NCI-H446 treated with DMSO at 0.1 percent for 48 hours (cell line): Measurements from ENCODE around the gene MPZL2.
A peak's percentile ranks its signal among the peaks of the same experiment; 100 is the strongest.

Experiments used
- DNase-seq: peaks from one replicate; lab custom pipeline; 2025; lab: John Stamatoyannopoulos, UW

MPZL2 gene

DNA sequence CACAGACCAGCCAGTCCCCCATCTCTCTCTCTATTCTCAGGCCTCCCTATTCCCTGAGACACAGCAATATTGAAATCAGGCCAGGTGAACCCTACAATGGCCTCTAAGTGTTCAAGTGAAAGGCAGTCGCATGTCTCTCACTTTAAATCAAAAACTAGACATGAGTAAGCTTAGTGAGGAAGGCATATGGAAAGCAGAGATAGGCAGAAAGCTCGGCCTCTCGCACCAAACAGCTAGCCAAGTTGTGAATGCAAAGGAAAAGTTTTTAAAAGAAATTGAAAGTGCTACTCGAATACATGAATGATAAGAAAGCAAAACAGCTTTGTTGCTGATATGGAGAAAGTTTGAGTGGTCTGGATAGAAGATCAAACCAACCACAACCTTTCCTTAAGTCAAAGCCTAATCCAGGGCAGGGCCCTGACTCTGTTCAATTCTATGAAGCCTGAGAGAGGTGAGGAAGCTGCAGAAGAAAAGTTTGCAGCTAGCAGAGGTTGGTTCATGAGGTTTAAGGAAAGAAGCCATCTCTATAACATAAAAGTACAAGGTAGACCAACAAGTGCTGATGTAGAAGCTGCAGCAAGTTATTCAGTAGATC, 19.8 kb upstream of the MPZL2 start:
- no peak for DNase-seq

DNA sequence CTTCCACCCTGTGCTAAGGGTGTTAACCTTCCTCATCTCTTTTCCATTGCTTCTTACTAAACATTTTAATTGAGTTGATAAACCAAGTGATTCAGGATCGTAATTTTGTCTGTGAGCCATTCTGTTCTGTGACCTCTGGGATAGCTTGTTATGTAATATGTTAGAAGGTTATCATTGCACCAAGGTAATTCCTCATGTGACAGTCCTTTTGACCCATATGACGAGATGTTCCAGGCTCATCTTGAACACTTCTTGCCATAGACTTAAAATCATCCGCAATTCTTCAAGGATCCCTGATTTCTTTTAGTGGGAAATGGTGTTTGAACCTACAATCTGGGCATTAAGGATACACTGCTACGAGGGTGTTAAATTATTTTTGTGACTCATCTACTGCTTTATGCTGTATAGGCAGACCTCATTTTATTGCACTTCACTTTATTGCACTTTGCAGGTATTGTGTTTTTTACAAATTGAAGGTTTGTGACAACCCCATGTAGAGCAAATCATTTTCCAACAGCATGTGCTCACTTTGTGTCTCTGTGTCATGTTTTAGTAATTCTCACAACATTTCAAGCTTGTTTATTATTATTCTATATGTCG, 19.0 kb upstream of the MPZL2 start:
- DNase-seq = no peak

DNA sequence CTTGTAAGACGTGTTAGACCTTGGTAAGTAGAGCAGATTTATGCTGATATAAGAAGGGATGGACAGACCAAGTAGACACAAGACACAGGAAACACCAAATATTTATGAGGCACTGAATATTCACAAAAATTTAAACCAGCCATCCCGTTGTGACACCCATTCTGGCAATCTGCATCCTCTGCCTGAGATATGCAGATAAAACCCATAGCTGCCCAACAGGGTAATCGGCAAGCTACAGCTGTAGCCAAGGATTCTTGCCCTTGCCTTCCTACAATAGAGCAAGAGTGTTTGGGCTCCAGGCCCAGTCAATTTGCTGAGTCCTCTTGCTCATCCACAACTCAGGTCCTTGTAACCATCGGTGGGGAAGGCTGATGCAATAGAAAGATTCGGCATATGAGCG, 18.5 kb upstream of the MPZL2 start:
- no peak for DNase-seq

DNA sequence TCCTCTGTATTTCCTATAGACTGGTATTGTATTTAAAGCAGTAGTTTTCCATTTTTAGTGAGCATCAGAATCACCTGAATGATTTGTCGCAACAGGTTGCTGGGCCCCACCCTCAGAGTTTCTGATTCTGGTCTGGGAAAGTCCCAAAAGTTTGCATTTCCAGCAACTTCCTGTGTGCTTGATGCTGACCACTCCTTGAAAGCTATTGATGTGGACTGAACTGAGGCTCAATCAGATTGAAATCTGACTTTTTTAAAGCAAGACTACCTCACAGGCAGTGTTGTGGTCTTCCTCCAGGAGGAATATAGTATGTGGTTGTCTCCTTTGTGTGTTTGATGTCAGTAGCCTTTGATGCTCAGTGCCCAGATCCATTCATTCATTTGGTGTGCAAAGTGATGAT, 17.2 kb upstream of the MPZL2 start:
- no peak for DNase-seq

DNA sequence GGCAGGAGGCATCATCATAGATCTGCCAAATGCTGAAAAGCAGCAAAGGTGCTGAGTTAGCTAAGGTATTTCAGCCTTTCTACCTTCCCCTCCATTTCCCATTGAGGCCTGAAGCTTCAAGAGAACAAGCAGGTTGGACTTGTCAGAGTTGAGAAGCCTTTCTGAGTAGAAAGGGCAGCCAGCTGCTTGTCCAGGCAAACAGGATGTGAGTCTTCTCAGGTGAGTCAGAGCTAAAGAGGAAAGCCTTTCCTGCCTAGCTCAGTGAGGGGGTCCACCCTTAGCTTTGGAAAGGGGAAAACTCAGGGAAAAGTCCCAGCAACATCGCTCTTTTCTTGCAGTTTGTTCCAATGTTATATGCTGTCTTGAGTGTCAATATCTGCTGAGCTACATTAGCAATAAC, 13.2 kb upstream of the MPZL2 start:
- DNase-seq = no peak

DNA sequence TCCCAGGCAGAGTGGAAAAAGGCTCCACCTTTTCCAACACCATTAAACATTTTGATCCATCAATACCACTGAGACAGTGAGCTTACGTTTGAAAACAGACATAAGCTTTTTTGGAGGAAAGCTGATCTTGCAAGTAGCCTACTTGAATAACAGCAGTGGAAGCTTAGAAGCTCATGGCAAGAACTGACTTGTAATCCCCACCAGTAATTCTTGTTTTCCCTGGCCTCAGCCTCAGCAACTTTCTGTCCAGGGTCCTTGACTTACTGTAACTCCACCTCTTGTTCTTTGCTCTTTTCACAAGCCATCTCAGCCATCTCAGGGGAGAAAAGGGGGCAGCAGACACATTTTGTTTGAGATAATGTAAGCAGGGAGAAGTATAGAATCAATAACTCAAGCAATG, 12.3 kb upstream of the MPZL2 start:
- no peak for DNase-seq

DNA sequence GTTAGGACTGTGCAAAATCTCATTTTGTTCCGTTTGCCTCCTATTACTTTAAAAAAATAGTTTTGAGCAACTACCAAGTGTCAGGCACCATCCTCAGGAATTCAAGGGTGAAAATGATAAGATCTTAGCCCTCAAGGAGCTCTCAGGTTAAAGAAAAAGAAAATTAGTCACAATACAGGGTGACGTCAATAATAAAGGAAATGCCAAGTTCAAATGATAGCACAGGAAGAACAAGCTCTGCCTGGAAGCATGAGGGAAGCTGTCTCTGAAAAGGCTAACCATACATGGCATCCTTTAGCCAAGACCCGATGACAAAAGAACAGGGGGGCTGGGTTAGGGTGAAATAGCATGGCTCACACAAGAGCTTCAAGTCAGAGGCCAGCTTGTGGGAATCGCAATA, 11.1 kb upstream of the MPZL2 start:
- DNase-seq = no peak

DNA sequence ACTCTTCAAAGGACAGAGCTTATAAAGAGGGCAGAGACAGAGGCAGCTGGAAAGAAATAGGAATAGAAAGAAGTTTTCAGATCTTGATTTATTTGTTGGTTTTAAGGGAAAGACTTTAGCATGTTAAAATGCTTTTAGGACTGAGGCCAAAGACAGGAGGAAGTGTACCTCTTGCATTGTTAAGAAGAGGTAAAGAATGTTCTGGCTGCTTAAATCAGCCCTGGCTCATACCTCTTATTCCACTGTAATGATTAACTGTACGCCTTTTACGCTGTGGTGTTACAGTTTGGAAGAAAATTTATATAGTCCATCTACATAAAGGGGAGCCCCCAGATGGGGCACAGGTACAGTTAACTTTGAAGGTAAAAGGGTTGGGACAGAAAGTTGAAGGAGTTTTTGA, 10.1 kb upstream of the MPZL2 start:
- no peak for DNase-seq

DNA sequence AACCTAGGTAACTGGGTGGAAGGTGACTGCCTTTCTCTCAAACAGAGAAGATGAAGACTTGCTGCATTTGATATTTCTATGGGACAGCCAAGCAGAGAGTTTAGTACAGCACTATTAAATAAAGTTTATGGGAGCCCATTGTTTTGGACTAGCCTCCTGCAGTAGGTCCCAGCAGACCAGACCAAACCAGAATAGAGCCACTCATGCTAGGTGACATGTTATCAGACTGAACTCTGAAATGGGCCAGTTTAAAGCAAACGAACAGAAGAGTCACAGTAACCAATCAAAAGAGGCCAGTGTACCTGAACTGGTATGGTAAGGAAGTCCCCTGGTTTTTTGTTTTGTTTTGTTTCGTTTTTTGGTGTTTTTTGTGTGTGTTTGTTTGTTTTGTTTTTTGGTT, 7.9 kb upstream of the MPZL2 start:
- no peak for DNase-seq

DNA sequence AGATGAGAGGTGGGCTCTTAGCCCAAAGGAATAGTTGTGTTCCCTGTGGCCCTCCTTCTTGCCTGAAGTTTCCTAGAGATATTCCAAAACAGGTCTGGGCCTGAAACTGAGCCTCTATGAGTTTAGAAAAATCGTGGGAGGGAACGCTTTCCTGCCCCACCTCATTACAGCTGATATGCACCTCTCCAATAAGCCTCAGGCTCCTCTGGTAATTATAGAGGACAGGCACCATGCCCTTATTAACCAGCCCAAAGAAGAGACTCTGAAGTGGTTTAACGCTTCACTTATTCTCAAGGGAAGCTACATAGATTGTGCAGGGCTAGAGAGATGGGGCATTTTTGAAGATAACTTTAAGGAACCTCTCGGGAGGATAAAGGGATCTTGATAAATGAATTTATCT, 3.4 kb upstream of the MPZL2 start:
- no peak for DNase-seq

DNA sequence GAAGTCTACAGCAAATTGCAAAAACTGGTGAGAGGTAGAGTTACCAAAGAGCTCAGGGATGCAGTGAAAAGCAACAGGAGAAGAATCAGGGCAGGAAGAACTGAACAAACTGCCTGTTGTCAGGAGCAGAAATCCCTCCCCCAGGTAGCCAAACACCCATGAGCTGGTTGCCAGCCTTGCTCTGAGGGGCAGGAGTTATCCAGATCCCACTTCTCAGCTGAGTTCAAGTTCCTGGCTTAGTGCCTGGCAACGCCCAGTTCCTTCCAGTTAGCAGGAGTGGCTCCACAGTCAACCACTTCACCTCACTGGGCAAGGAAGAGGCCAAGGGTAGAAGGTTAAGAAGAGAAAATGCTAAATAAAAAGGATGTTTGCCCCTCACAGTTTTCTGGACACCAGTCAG, 1.9 kb upstream of the MPZL2 start:
- DNase-seq = no peak

DNA sequence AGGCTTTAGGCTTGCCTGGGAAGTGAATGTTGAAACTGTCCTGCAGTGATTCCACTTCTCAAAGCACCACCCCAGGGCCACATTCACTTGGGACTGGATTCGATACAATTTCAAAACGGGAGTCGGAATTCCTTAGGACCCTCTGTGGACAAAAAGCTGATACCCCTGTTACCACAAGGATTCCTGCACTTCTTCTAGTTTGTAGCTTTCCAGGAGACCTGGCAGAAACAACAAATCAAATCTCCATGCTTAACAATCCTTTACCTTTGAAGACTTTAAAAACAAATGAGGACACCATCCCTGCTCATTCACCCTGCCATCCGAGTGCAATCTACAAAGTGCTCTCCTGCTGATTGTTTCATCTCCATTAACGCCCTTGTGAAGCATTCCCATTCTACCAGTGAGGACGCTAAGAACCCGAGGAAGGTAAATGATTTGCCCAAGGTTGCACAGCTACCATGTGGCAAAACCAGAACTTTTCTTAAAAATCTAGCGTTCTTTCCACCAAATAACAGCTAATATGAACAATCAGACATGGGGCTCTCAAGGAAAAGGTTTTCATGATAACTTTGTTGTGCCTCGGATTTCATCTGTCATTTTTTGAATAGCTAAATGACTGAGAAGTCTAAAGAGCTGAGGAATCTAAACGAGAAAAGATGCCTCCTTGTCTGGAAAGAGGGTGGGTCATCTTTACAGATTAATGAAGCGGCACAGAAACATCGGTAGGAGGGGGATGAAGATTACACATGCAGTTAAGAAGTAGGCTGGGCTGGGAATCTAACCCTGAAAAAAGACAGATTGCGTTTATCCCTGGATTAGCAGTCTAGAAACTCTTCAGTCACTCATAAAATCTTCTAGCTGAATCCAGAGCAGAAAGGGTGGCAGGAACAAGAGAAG, 720 bp upstream of the MPZL2 start:
- no peak for DNase-seq

DNA sequence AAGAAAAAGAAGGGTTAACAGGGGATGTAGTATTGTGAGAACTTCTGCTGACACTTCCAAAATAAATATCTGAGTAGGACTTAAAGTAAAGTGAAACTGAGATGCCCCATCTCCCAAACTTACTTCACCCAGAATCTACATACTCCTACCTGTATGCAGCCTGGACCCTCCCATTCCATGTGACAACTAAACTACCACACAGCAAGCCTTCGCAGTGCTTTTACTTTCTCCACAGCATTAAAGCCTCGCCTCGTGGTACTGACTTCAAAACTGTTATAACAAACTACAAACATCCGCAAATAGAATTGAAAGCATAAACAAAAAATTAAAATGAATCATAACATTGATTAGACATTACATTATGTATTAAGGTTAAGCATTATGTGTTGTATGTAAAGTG, 985 bp downstream of the MPZL2 start:
- no peak for DNase-seq

DNA sequence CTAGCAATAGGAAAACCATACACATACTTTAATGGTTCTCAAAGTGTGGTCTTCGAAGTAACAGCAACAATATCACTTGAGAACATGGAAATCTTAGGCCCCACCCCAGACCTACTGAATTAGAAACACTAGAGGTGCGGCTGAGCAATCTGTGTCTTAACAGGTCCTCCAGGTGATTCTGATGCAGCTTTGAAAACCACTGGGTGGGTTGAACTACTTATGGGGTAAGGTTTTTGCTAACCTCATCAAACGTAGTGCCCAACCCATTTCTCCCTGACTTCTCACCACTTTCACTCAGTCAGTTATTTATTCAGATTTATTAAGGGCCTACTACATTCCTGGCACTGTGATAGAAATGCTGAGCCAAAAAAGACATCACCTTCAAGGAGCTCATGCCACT, 3.7 kb downstream of the MPZL2 start:
- DNase-seq = no peak

DNA sequence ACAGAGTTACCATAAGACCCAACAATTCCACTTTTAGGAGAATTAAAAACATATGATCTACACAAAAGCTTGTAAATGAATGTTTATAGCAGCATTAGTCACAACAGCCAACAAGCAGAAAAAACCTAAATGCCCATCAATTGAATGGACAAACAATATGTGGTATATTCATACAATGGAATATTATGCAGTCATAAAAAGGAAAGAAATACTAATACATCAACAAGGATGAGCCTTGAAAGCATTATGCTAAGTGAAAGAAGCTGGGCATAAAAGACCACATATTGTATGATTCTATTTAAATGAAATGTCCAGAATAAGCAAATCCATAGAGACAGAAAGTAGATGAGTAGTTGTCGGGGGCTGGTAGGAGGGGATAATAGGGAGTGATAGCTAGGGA, 5.0 kb downstream of the MPZL2 start:
- no peak for DNase-seq

DNA sequence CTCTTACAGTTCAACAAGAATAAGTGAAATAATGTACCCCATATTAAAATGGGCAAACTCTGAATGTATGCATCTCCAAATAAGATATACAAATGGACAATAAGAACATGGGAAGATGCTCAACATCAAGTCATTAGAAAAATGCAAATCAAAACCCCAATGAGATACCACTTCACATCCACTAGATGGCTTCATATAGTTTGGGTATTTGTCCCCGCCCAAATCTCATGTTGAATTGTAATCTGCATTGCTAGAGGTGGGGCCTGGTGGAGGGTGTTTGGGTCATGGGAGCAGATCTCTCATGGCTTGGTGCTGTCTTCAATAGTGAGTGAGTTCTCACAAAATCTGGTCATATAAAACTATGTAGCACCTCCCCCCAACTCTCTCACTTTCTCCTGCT, 5.7 kb downstream of the MPZL2 start:
- DNase-seq = no peak

DNA sequence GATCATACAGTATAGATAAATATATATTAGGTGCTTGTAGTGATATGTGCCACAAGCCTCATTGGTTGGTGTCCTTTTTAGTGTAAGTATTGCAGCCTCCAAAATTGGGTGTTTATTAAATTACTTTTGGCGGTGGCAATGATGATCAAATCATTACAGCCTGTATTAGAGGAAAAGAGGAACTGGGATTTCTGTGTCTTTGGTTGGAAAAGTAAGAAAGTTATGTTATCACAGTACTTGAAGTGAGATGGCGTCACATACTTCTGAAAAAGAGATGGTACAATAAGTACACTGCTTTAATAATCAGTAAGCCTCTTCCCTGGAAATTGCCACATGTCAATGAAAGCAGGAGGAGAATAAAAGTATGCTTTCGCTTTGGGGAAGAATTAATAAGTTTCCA, 11.4 kb downstream of the MPZL2 start:
- no peak for DNase-seq

DNA sequence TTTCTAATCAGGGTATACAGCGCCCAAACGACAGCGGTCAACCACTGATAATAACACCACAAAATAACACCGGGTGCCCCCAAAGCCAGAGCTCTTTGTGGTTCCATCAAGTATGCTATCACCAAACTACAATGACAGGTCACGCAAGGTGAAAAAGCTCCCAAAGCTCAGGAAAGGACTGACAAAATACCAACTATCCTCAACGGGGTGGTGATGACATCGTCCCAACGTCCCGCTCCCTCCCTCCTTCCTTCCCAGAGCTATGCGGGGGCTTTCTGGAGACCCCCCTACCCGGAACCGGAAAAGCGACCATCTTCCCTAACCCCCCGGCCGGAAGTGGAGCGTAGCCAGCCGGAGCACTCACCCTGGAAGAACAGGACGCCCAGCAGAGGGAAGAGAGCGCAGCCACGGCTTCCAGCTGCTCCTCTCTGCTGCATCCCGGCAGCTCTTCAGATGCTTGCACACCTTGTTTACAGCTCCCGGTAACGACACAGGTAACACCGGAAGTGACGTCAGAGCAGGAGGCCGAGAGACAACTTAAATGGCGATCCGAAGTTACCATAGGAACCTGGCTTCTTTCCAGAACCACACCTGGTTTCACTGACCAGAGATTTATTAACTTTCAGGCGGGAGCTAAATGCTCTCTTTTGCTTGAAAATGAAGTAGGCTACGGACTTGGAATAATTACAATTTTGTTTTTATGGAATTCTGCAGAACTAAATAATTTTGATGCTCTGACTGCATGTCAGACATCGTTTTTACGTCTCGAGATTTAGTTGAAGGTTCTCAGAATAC, 12.0 kb downstream of the MPZL2 start, which contains the start of gene MPZL3:
MPZL3 (minus strand) TSS at position 508 of the 795 bp plus-strand sequence; CDS start at position 437, 71 bp downstream.
- peak; percentile 76 for DNase-seq

DNA sequence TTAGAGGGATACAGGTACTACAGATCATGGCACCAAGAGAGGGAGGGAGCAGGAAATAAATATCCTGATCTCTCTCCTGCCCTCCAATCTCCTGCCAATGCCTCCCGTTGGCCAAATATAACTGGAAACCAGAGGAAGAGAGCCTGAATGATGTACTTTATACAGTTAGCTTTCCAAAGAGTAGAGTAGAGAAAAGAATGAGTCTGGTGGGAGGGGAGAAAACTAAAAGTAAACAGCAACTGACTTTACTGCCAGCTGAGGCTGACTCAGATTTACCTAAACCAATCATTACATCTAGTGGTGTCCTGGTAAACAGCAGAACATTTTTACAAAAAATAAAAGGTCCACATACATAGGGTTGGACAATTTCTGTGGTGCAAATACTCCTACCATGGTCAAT, 17.1 kb downstream of the MPZL2 start:
- no peak for DNase-seq

DNA sequence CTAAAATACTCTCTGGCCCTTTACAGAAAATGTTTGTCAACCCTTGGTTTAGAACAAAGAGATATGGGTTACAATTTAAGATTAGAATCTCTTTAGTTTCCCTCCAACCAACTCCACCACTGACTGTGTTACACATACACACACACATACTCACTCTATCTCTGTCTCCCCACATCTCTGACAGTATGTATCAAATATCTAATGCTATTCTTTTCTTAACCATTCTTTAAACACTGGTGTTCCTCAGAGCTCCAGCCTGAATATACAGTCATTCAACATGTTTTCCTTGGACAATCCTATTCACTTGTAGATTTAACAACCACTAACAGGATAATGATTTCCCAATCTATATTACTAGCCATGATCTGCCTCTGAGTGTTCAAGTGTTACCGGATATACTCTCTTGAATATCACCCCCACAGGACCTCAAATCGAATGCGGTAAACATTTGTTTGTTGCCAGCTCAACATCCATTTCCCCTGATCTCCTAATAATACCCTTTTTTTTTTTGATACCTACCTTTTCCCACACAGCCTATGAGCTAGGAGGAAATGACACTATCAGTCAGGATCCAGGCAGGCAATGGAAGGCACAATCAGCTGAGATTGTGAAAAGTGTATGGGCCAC, 18.0 kb downstream of the MPZL2 start:
- no peak for DNase-seq

DNA sequence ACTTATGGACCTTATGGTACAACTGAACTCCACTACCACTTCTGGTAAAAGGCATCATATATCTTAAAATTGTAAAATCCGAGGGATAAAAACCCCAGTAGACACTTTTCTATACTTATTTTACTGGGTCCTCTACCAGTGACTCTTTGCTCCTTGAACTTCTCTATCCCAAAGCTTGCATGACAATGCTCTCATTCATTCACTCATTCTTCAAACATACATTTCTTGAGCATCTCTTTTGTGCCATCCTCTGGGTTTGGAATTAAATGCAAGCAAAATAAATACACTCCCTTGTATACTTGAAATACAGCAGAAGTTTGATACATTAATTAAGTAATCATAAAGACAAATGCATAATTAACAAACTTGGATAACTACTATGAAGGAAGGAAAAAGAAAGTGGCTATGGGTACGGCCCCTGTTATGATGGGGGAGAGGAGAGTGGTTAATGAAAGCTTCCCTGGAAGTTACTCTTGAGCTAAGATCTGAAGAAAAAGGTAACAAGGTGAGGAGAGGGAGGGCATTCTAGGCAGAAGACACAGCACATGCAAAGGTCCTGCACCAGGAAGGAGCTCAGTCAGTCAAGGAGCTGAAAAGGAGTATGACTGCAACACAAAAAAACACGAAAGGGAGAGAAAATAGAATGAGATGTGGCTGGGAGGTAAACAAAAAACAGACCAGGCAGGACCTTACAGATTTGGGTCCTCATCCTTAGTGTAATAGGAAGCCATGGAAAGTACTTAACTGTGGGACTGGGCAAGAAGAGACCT, 19.9 kb downstream of the MPZL2 start:
- no peak for DNase-seq
